SK-N-SH (cell line): ENCODE results near the gene SHD. TPM values are rescaled to one million over a fixed set of nuclear protein-coding genes. Genes with fewer than 3 reads are reported as not detected.

Experiments
- CTCF ChIA-PET: fragments of 300-600, 350-600 bp; formaldehyde crosslinking; extraction: SDS; loops from one replicate; lab custom pipeline; 2021; lab: Yijun Ruan, JAX
- POLR2A ChIA-PET: fragments of 350-600 bp; sonication (Branson Sonifier 250); formaldehyde crosslinking; extraction: SDS; loops from one replicate; lab custom pipeline; 2020; ENCODE audit warnings: antibody characterized with exemption, inconsistent platforms; lab: Yijun Ruan, JAX
- DNase-seq: peaks from one replicate; pipeline ENCODE4 v3.0.0; 2012
- H2AFZ ChIP-seq: fragments of 200-600 bp; sonication (generic); 2 replicates; pipeline ENCODE4 v1.8.1; 2016; ENCODE audit warnings: antibody characterized with exemption, mild to moderate bottlenecking, low read depth
- H3F3A ChIP-seq: fragments of 200-600 bp; sonication (generic); replicated peaks from 2 replicates; pipeline ENCODE3; 2016; ENCODE audit warnings: antibody characterized with exemption, mild to moderate bottlenecking; ENCODE audit not compliant: insufficient read depth
- H3K27ac ChIP-seq, 2 experiments: fragments of 200-500 bp in 1 of 2; fragments of 200-600 bp in 1 of 2; sonication (Bioruptor generic) in 1 of 2; sonication (generic), shearing (Covaris generic) in 1 of 2; 2 replicates each; pipeline versions ENCODE4 v1.5.1 to v1.6.1; 2014 to 2016; ENCODE audit warnings: low read depth in 2 of 2, inconsistent platforms in 1 of 2, low read length in 1 of 2, mild to moderate bottlenecking in 1 of 2, mixed read lengths in 1 of 2
- H3K27me3 ChIP-seq: fragments of 200-600 bp; sonication (generic), shearing (Covaris generic); 2 replicates; pipeline ENCODE4 v1.6.1; 2016; ENCODE audit warnings: mixed run types; ENCODE audit not compliant: insufficient read depth
- H3K36me3 ChIP-seq, 2 experiments: fragments of 200-500 bp in 1 of 2; fragments of 200-600 bp in 1 of 2; sonication (Bioruptor generic) in 1 of 2; sonication (generic) in 1 of 2; replicated peaks in 1 of 2; 2 replicates each; pipeline versions ENCODE3 to v1.5.1; 2014 to 2016; ENCODE audit warnings: low read length in 1 of 2, mild to moderate bottlenecking in 1 of 2; ENCODE audit not compliant: insufficient read depth in 2 of 2, control insufficient read depth in 1 of 2
- H3K4me1 ChIP-seq, 2 experiments: fragments of 200-500 bp in 1 of 2; fragments of 200-600 bp in 1 of 2; sonication (Bioruptor generic) in 1 of 2; sonication (generic), shearing (Covaris generic) in 1 of 2; 2 replicates each; pipeline versions ENCODE4 v1.5.1 to v1.6.1; 2014 to 2016; ENCODE audit warnings: low read depth in 1 of 2, low read length in 1 of 2, mixed run types in 1 of 2; ENCODE audit not compliant: insufficient read depth in 2 of 2, control insufficient read depth in 1 of 2
- H3K4me2 ChIP-seq: fragments of 200-600 bp; sonication (generic), shearing (Covaris generic); 2 replicates; pipeline ENCODE4 v1.6.1; 2017; ENCODE audit warnings: mixed run types
- H3K4me3 ChIP-seq, 2 experiments: fragments of 200-500 bp in 1 of 2; fragments of 200-600 bp in 1 of 2; sonication (Bioruptor generic) in 1 of 2; sonication (generic), shearing (Covaris generic) in 1 of 2; 2 replicates each; pipeline versions ENCODE4 v1.5.1 to v1.8.1; 2014 to 2016; ENCODE audit warnings: low read depth in 2 of 2, inconsistent platforms in 1 of 2, low read length in 1 of 2, mild to moderate bottlenecking in 1 of 2, mixed read lengths in 1 of 2, moderate library complexity in 1 of 2
- H3K79me2 ChIP-seq: fragments of 200-600 bp; sonication (generic); 2 replicates; pipeline ENCODE4 v1.8.1; 2017; ENCODE audit warnings: mild to moderate bottlenecking; ENCODE audit not compliant: insufficient read depth
- H3K9ac ChIP-seq: fragments of 200-600 bp; sonication (generic); 2 replicates; pipeline ENCODE4 v1.6.1; 2017; ENCODE audit warnings: mixed run types
- H3K9me2 ChIP-seq: fragments of 200-600 bp; sonication (generic); 2 replicates; pipeline ENCODE4 v1.6.1; 2017; ENCODE audit warnings: mixed run types
- H3K9me3 ChIP-seq: fragments of 200-600 bp; sonication (generic); 2 replicates; pipeline ENCODE4 v1.6.1; 2017; ENCODE audit warnings: mixed run types, mild to moderate bottlenecking, moderate library complexity
- H4K20me1 ChIP-seq: fragments of 200-600 bp; sonication (generic); 2 replicates; pipeline ENCODE4 v1.6.1; 2017; ENCODE audit warnings: mild to moderate bottlenecking, mixed run types; ENCODE audit not compliant: insufficient read depth
- ELF1 ChIP-seq: IDR thresholded peaks from 2 replicates; pipeline ENCODE4 v1.4.0; 2012
- EP300 ChIP-seq, 2 experiments: IDR thresholded peaks; 2 replicates each; pipeline versions ENCODE4 v1.4.0 to v1.6.1; 2012; ENCODE audit warnings: borderline replicate concordance in 1 of 2, low read depth in 1 of 2, low read length in 1 of 2
- FOSL2 ChIP-seq: IDR thresholded peaks from 2 replicates; pipeline ENCODE4 v1.4.0; 2012; ENCODE audit warnings: low read depth, mild to moderate bottlenecking, moderate library complexity, borderline replicate concordance
- FOXM1 ChIP-seq: IDR thresholded peaks from 2 replicates; pipeline ENCODE4 v1.4.0; 2012; ENCODE audit warnings: low read depth, mild to moderate bottlenecking
- GATA2 ChIP-seq: sonication (generic); formaldehyde crosslinking; IDR thresholded peaks from 2 replicates; pipeline ENCODE4 v1.5.0; 2020; ENCODE audit warnings: mild to moderate bottlenecking, missing genetic modification reagents
- JUND ChIP-seq: IDR thresholded peaks from 2 replicates; pipeline ENCODE4 v1.4.0; 2012
- MXI1 ChIP-seq: IDR thresholded peaks from 2 replicates; pipeline ENCODE4 v1.6.1; 2012; ENCODE audit warnings: mild to moderate bottlenecking, low read depth, low read length, improper control_type of control experiment
- PBX3 ChIP-seq: IDR thresholded peaks from 2 replicates; pipeline ENCODE4; 2012
- POLR2AphosphoS5 ChIP-seq: IDR thresholded peaks from 2 replicates; pipeline ENCODE4 v1.6.1; 2012; ENCODE audit warnings: low read depth, low read length
- RAD21 ChIP-seq: IDR thresholded peaks from 2 replicates; pipeline ENCODE4 v1.6.1; 2012; ENCODE audit warnings: mild to moderate bottlenecking, low read length
- RCOR1 ChIP-seq: fragments of 150-350 bp; IDR thresholded peaks from 2 replicates; pipeline ENCODE4 v1.6.1; 2017; ENCODE audit warnings: antibody characterized with exemption, low read length
- RFX5 ChIP-seq: IDR thresholded peaks from 2 replicates; pipeline ENCODE4 v1.6.1; 2012; ENCODE audit warnings: mild to moderate bottlenecking, improper control_type of control experiment, low read length
- SMC3 ChIP-seq: IDR thresholded peaks from 2 replicates; pipeline ENCODE4 v1.6.1; 2012; ENCODE audit warnings: low read depth, low read length, improper control_type of control experiment
- TAF1 ChIP-seq: IDR thresholded peaks from 2 replicates; pipeline ENCODE4 v1.6.1; 2012; ENCODE audit warnings: low read depth, mild to moderate bottlenecking, low read length, moderate library complexity, borderline replicate concordance
- TCF12 ChIP-seq: IDR thresholded peaks from 2 replicates; pipeline ENCODE4 v1.4.0; 2012
- TEAD4 ChIP-seq: IDR thresholded peaks from 2 replicates; pipeline ENCODE4 v1.4.0; 2012; ENCODE audit warnings: mild to moderate bottlenecking, borderline replicate concordance; ENCODE audit not compliant: insufficient read depth
- USF1 ChIP-seq: IDR thresholded peaks from 2 replicates; pipeline ENCODE4 v1.4.0; 2012; ENCODE audit warnings: low read depth, borderline replicate concordance
- USF2 ChIP-seq: fragments of 150-350 bp; IDR thresholded peaks from 2 replicates; pipeline ENCODE4 v1.6.1; 2017; ENCODE audit warnings: antibody characterized with exemption, low read length, low read depth, borderline replicate concordance
- YY1 ChIP-seq: IDR thresholded peaks from 2 replicates; pipeline ENCODE4 v1.4.0; 2012; ENCODE audit warnings: low read depth, mild to moderate bottlenecking
- WGBS: methylation state at CpG from one replicate; pipeline ENCODE4 v1.1.6; 2017; ENCODE audit warnings: low lambda C conversion rate; 5-methylcytosine and 5-hydroxymethylcytosine counted together
- polyA plus RNA-seq, 3 experiments: library from polyadenylated mRNA; depleted of rRNA; stranded (reverse); fragments of >200 nt; gene quantifications; 2 replicates each; pipeline ENCODE4 v1.2.3, GENCODE V29; 2012

Gene SHD
- polyA plus RNA-seq, 1 of the 3 experiments (the other 2 are of a cell fraction) = 3.1 TPM

GRCh38 chr19:4322942-4323665 is 44.0 kb downstream of the SHD start:
- no peaks in the 10 kb centered on the region for H3K27me3 ChIP-seq
- no peak overlapping the region for H3K9ac ChIP-seq
- no peaks in the 10 kb centered on the region for H4K20me1 ChIP-seq
- peaks cover 0 to 14% of the 10 kb centered on the region in 2 experiments; a peak in 2 of 4 replicates for H3K4me1 ChIP-seq
- 80% methylated on average over 5 of the region's 37 CpGs for WGBS
- H3F3A ChIP-seq = peaks cover 6% of the 10 kb centered on the region
- TF ChIP-seq FOSL2 = no peak
- TF ChIP-seq POLR2AphosphoS5 = no peak
- TF ChIP-seq MXI1 = no peak
- no peak for TF ChIP-seq TEAD4
- TF ChIP-seq FOXM1 = no peak
- no peak for TF ChIP-seq GATA2 (CRISPR knock-in tag)
- no peak for TF ChIP-seq RCOR1
- TF ChIP-seq USF2 = no peak
- TF ChIP-seq USF1 = no peak
- no peak for TF ChIP-seq ELF1
- no peak for TF ChIP-seq PBX3
- TF ChIP-seq TAF1 = no peak
- no peak for TF ChIP-seq SMC3
- no peak for TF ChIP-seq RAD21
- TF ChIP-seq RFX5 = no peak
- no peak for TF ChIP-seq JUND
- TF ChIP-seq TCF12 = no peak
- no peak for TF ChIP-seq YY1
- no peak for TF ChIP-seq EP300 (IDR thresholded peaks at IDR 0.05; ENCODE audit: borderline replicate concordance in 1 of 2, low read depth in 1 of 2, low read length in 1 of 2)
- ChIA-PET CTCF (interaction anchor here (0.9 to 2.4 kb wide), 2 partner anchors 19 to 20 kb away, joined by 3 to 7 read pairs; partner anchors contain the start of gene FSD1), POLR2A (interaction anchor here (0.6 to 1.5 kb wide), 6 partner anchors 10 to 46 kb away, joined by 3 to 5 read pairs (median 3); partner anchors contain the start of gene MPND)
- H3K9me2 ChIP-seq = no peaks in the 10 kb centered on the region
- H3K27ac ChIP-seq = no peak overlapping the region
- no peak for DNase-seq
- no peaks in the 10 kb centered on the region for H3K79me2 ChIP-seq
- H3K4me3 ChIP-seq = no peak overlapping the region
- no peaks in the 10 kb centered on the region for H3K9me3 ChIP-seq
- no peak overlapping the region for H3K4me2 ChIP-seq
- peaks cover 9 to 11% of the 10 kb centered on the region in 2 experiments for H3K36me3 ChIP-seq
- no peak overlapping the region for H2AFZ ChIP-seq
